ENCODE measurements around the gene KRT71. TPM values are rescaled to one million over a fixed set of nuclear protein-coding genes. Genes with fewer than 3 reads are reported as not detected.

KRT71 gene
- polyA plus RNA-seq, 1 donor from 2014 or later, result not detected

- Histone ChIP-seq H3K27me3 (ENCODE audit: insufficient read depth, low read depth, low read length) (no peaks in the 10 kb centered on the region), H3K9ac (ENCODE audit: low read length) (no peak overlapping the region), H4K20me1 (ENCODE audit: insufficient read depth) (no peaks in the 10 kb centered on the region), H3K36me3 (ENCODE audit: insufficient read depth, low read length) (no peaks in the 10 kb centered on the region), H2AFZ (ENCODE audit: low read depth, low read length) (no peak overlapping the region), H3K9me2 (ENCODE audit: insufficient read depth, low read length) (no peaks in the 10 kb centered on the region), H3K79me2 (replicated peaks; ENCODE audit: insufficient read depth, low read length) (no peaks in the 10 kb centered on the region), H3K27ac (ENCODE audit: low read length) (no peak overlapping the region), H3K9me3 (ENCODE audit: low read length) (no peaks in the 10 kb centered on the region), H3K4me2 (ENCODE audit: low read length) (no peak overlapping the region), H3F3A (ENCODE audit: insufficient read depth, low read length, poor library complexity, severe bottlenecking) (no peaks in the 10 kb centered on the region), H3K4me3 (ENCODE audit: low read length) (no peak overlapping the region)
- TF ChIP-seq TAF1 (IDR thresholded peaks at IDR 0.05; ENCODE audit: low read depth) (no peak), SMC3 (conservative IDR thresholded peaks at IDR 0.05; ENCODE audit: poor library complexity) (no peak), REST (IDR thresholded peaks at IDR 0.05; ENCODE audit: borderline replicate concordance) (no peak), EP300 (conservative IDR thresholded peaks at IDR 0.05; ENCODE audit: poor library complexity, severe bottlenecking) (no peak), RAD21 (conservative IDR thresholded peaks at IDR 0.05) (no peak), CTCF (IDR thresholded peaks at IDR 0.05; ENCODE audit: poor library complexity, severe bottlenecking) (no peak), POLR2AphosphoS5 (IDR thresholded peaks at IDR 0.05) (no peak), MXI1 (conservative IDR thresholded peaks at IDR 0.05; ENCODE audit: poor library complexity, severe bottlenecking) (no peak), EZH2 (IDR thresholded peaks at IDR 0.05; ENCODE audit: borderline replicate concordance, insufficient read depth, low read length, poor library complexity, severe bottlenecking) (no peak)
Observed at GRCh38 chr12:52581481-52581880, 28.5 kb upstream of the KRT71 start.

- Histone ChIP-seq H3K36me3 (ENCODE audit: insufficient read depth, low read length) (no peaks in the 10 kb centered on the region), H3K9ac (ENCODE audit: low read length) (no peak overlapping the region), H3K79me2 (replicated peaks; ENCODE audit: insufficient read depth, low read length) (no peaks in the 10 kb centered on the region), H3K4me2 (ENCODE audit: low read length) (no peak overlapping the region), H2AFZ (ENCODE audit: low read depth, low read length) (no peak overlapping the region), H3K9me2 (ENCODE audit: insufficient read depth, low read length) (no peaks in the 10 kb centered on the region), H3K27me3 (ENCODE audit: insufficient read depth, low read depth, low read length) (no peaks in the 10 kb centered on the region), H3K4me3 (ENCODE audit: low read length) (no peak overlapping the region), H3F3A (ENCODE audit: insufficient read depth, low read length, poor library complexity, severe bottlenecking) (no peaks in the 10 kb centered on the region), H3K27ac (ENCODE audit: low read length) (no peak overlapping the region), H3K9me3 (ENCODE audit: low read length) (no peaks in the 10 kb centered on the region), H4K20me1 (ENCODE audit: insufficient read depth) (no peaks in the 10 kb centered on the region)
- TF ChIP-seq REST (IDR thresholded peaks at IDR 0.05; ENCODE audit: borderline replicate concordance) (no peak), SMC3 (conservative IDR thresholded peaks at IDR 0.05; ENCODE audit: poor library complexity) (no peak)
Observed at GRCh38 chr12:52581066-52581465, 28.1 kb upstream of the KRT71 start.
